Mesenchymal stem cell (in vitro differentiated cells and primary cell): ENCODE measurements around the gene EPB41L2.

ENCODE experiments used
- DNase-seq: peaks from one replicate; pipeline ENCODE4 v3.0.0-alpha.2; 2013
- H2AFZ ChIP-seq: one replicate; pipeline ENCODE4 v1.6.1; 2013; ENCODE audit warnings: low read depth, mild to moderate bottlenecking, control low read depth, inconsistent platforms, low read length, moderate library complexity
- H2AK5ac ChIP-seq: 2 replicates; pipeline ENCODE4 v1.6.1; 2013; ENCODE audit warnings: low read length, moderate library complexity, mild to moderate bottlenecking, inconsistent platforms; ENCODE audit not compliant: severe bottlenecking
- H2BK120ac ChIP-seq: one replicate; pipeline ENCODE4 v1.6.1; 2013; ENCODE audit warnings: low read depth, mild to moderate bottlenecking, inconsistent platforms, low read length, moderate library complexity
- H2BK12ac ChIP-seq, 2 experiments: one replicate each; pipeline ENCODE4 v1.6.1; 2013; ENCODE audit warnings: inconsistent platforms in 2 of 2, low read length in 2 of 2, mild to moderate bottlenecking in 2 of 2, moderate library complexity in 2 of 2, control low read depth in 1 of 2
- H2BK15ac ChIP-seq: one replicate; pipeline ENCODE4 v1.6.1; 2013; ENCODE audit warnings: mild to moderate bottlenecking, low read depth, inconsistent platforms; ENCODE audit not compliant: poor library complexity, severe bottlenecking
- H2BK5ac ChIP-seq: 2 replicates; pipeline ENCODE4 v1.6.1; 2013; ENCODE audit warnings: low read depth, mild to moderate bottlenecking, low read length, control low read depth, inconsistent platforms; ENCODE audit not compliant: poor library complexity, severe bottlenecking
- H3K14ac ChIP-seq, 2 experiments: one replicate each; pipeline ENCODE4 v1.6.1; 2013; ENCODE audit warnings: inconsistent platforms in 2 of 2, low read length in 2 of 2, control low read depth in 1 of 2, mild to moderate bottlenecking in 1 of 2, moderate library complexity in 1 of 2
- H3K18ac ChIP-seq, 2 experiments: one replicate each; pipeline ENCODE4 v1.6.1; 2013; ENCODE audit warnings: inconsistent platforms in 2 of 2, low read length in 2 of 2, control low read depth in 1 of 2, low read depth in 1 of 2, mild to moderate bottlenecking in 1 of 2
- H3K23ac ChIP-seq, 2 experiments: one replicate each; pipeline ENCODE4 v1.6.1; 2013; ENCODE audit warnings: inconsistent platforms in 2 of 2, low read length in 2 of 2, mild to moderate bottlenecking in 2 of 2, moderate library complexity in 2 of 2, control low read depth in 1 of 2
- H3K27ac ChIP-seq: 2 replicates; pipeline ENCODE4 v1.5.1; 2013; ENCODE audit warnings: mild to moderate bottlenecking, moderate library complexity, low read length, control low read depth, inconsistent platforms; ENCODE audit not compliant: poor library complexity, severe bottlenecking
- H3K27me3 ChIP-seq, 2 experiments: 2 replicates each; pipeline versions ENCODE4 v1.6.1 to v1.7.0; 2013; ENCODE audit warnings: low read length in 2 of 2, mild to moderate bottlenecking in 2 of 2, moderate library complexity in 2 of 2, control low read depth in 1 of 2, inconsistent platforms in 1 of 2; ENCODE audit not compliant: control insufficient read depth in 1 of 2, insufficient read depth in 1 of 2
- H3K36me3 ChIP-seq, 2 experiments: 2 replicates each; pipeline versions ENCODE4 v1.6.1 to v1.7.0; 2013; ENCODE audit warnings: low read length in 2 of 2, control low read depth in 1 of 2, inconsistent platforms in 1 of 2, low read depth in 1 of 2, mild to moderate bottlenecking in 1 of 2; ENCODE audit not compliant: insufficient read depth in 2 of 2, control insufficient read depth in 1 of 2
- H3K4ac ChIP-seq, 2 experiments: one replicate each; pipeline ENCODE4 v1.6.1; 2013; ENCODE audit warnings: inconsistent platforms in 2 of 2, low read length in 2 of 2, mild to moderate bottlenecking in 2 of 2, moderate library complexity in 2 of 2, control low read depth in 1 of 2, low read depth in 1 of 2
- H3K4me1 ChIP-seq: 2 replicates; pipeline ENCODE4 v1.6.1; 2013; ENCODE audit warnings: low read depth, low read length, control low read depth; ENCODE audit not compliant: control insufficient read depth, insufficient read depth
- H3K4me2 ChIP-seq: 2 replicates; pipeline ENCODE4 v1.6.1; 2013; ENCODE audit warnings: low read length, mild to moderate bottlenecking, inconsistent platforms; ENCODE audit not compliant: poor library complexity, severe bottlenecking
- H3K4me3 ChIP-seq, 2 experiments: 2 replicates each; pipeline versions ENCODE4 v1.5.1 to v1.7.0; 2013; ENCODE audit warnings: low read length in 2 of 2, mild to moderate bottlenecking in 2 of 2, control low read depth in 1 of 2, low read depth in 1 of 2; ENCODE audit not compliant: insufficient read depth in 1 of 2
- H3K79me1 ChIP-seq: replicated peaks from 2 replicates; pipeline ENCODE4 v1.6.1; 2013; ENCODE audit warnings: mild to moderate bottlenecking, control low read depth, low read length, inconsistent platforms; ENCODE audit not compliant: poor library complexity, severe bottlenecking
- H3K9ac ChIP-seq: 2 replicates; pipeline ENCODE4 v1.7.0; 2013; ENCODE audit warnings: mild to moderate bottlenecking, low read length, moderate library complexity
- H3K9me3 ChIP-seq: 2 replicates; pipeline ENCODE4 v1.7.0; 2013; ENCODE audit warnings: mild to moderate bottlenecking, low read length; ENCODE audit not compliant: control insufficient read depth
- H4K8ac ChIP-seq: one replicate; pipeline ENCODE4 v1.6.1; 2013; ENCODE audit warnings: inconsistent platforms, mild to moderate bottlenecking, low read length, moderate library complexity
- H4K91ac ChIP-seq: one replicate; pipeline ENCODE4 v1.6.1; 2013; ENCODE audit warnings: mild to moderate bottlenecking, low read length, inconsistent platforms
- WGBS: methylation state at CpG from one replicate; pipeline ENCODE4 v1.1.7; 2013; ENCODE audit warnings: mixed read lengths; 5-methylcytosine and 5-hydroxymethylcytosine counted together

The EPB41L2 gene

DNA sequence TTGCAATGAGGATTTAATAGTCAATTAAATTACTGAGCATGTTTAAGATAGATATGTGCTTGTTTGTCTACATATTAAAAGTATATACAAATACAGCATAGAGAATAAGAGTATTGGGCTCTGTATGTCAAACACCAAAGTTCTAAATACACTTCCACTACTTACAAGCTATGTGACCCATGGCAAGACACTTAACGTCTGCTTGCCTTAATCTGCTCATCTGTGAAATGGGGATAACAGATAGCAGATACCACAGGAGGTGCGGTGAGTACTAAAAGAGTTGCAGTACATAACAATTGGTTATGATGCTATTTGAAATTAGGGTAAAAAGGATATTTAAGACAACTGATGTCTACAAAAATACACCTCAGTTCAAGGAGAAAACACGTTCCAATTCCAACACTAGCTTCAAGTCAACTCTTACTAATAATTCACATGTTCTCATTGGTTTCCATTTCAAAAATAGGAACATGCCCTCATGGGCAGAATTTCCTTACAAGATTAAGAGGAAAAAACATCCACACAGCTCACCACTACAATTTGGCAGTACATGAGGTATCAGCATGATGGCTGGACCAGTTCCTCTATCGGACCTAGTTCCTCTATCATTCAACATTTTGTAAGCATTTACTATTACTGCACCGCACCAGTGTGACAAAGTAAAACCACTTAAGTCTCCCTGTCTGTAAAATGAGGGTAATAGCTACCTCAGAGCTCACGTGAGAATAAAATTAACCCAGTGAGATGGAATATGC lies 134.7 kb downstream of the EPB41L2 start:
- H2BK120ac ChIP-seq = no peak overlapping the region
- H2BK5ac ChIP-seq = no peak overlapping the region
- H2BK12ac ChIP-seq = no peak overlapping the region
- H2AFZ ChIP-seq = no peak overlapping the region
- peaks cover 2% of the 10 kb centered on the region for H3K4me1 ChIP-seq
- peaks cover 21% of the 10 kb centered on the region for H3K79me1 ChIP-seq
- no peak overlapping the region for H3K27ac ChIP-seq
- H3K14ac ChIP-seq = no peak overlapping the region
- H3K27me3 ChIP-seq = no peaks in the 10 kb centered on the region
- H3K9ac ChIP-seq = peak overlapping the region; percentile 32
- peak overlapping the region in 1 of 2 experiments; percentile 57 for H3K4me3 ChIP-seq
- H3K4ac ChIP-seq = no peak overlapping the region
- over 99% methylated on average over 5 of the region's 6 CpGs for WGBS
- no peak overlapping the region for H2AK5ac ChIP-seq
- no peak overlapping the region for H2BK15ac ChIP-seq
- no peaks in the 10 kb centered on the region for H3K36me3 ChIP-seq
- H3K18ac ChIP-seq = no peak overlapping the region
- no peak overlapping the region for H3K4me2 ChIP-seq
- H4K91ac ChIP-seq = no peak overlapping the region
- no peak overlapping the region for H4K8ac ChIP-seq
- H3K23ac ChIP-seq = no peak overlapping the region
- DNase-seq = no peak
- no peaks in the 10 kb centered on the region for H3K9me3 ChIP-seq

- Histone ChIP-seq H2BK15ac (no peak overlapping the region), H2AK5ac (no peak overlapping the region), H4K91ac (no peak overlapping the region), H3K9ac (no peak overlapping the region), H2BK12ac (no peak overlapping the region), H3K4ac (no peak overlapping the region), H2BK120ac (no peak overlapping the region), H3K4me1 (peaks cover 2% of the 10 kb centered on the region), H3K14ac (no peak overlapping the region), H3K18ac (no peak overlapping the region), H3K9me3 (no peaks in the 10 kb centered on the region), H4K8ac (no peak overlapping the region), H3K23ac (no peak overlapping the region), H3K27me3 (no peaks in the 10 kb centered on the region), H3K27ac (no peak overlapping the region), H3K4me3 (no peak overlapping the region), H3K79me1 (peaks cover 26% of the 10 kb centered on the region), H3K36me3 (no peaks in the 10 kb centered on the region), H3K4me2 (no peak overlapping the region), H2BK5ac (no peak overlapping the region), H2AFZ (no peak overlapping the region)
- no peak for DNase-seq
- 0% methylated on average over 1 of the region's 2 CpGs for WGBS
These were observed 135.7 kb downstream of the EPB41L2 start for GRCh38 chr6:130927305-130927704.

- H3K4me2 ChIP-seq = no peak overlapping the region
- no peak overlapping the region for H3K14ac ChIP-seq
- H2BK12ac ChIP-seq = no peak overlapping the region
- H3K27ac ChIP-seq = no peak overlapping the region
- no peak overlapping the region for H2AK5ac ChIP-seq
- WGBS = 90% methylated on average over 1 of the region's 1 CpG
- H3K4me1 ChIP-seq = peaks cover 2% of the 10 kb centered on the region
- no peaks in the 10 kb centered on the region for H3K27me3 ChIP-seq
- no peak overlapping the region for H3K23ac ChIP-seq
- no peak overlapping the region for H3K18ac ChIP-seq
- no peak overlapping the region for H4K8ac ChIP-seq
- no peak overlapping the region for H4K91ac ChIP-seq
- H3K9ac ChIP-seq = no peak overlapping the region
- H2AFZ ChIP-seq = no peak overlapping the region
- no peak overlapping the region for H3K4me3 ChIP-seq
- peaks cover 24% of the 10 kb centered on the region for H3K79me1 ChIP-seq
- H3K9me3 ChIP-seq = no peaks in the 10 kb centered on the region
- no peak for DNase-seq
- no peak overlapping the region for H3K4ac ChIP-seq
- no peaks in the 10 kb centered on the region for H3K36me3 ChIP-seq
- no peak overlapping the region for H2BK120ac ChIP-seq
- no peak overlapping the region for H2BK15ac ChIP-seq
- no peak overlapping the region for H2BK5ac ChIP-seq
These were observed 139.7 kb downstream of the EPB41L2 start for GRCh38 chr6:130923350-130923749.

GRCh38 chr6:130922922-130923321 lies 140.1 kb downstream of the EPB41L2 start:
- H3K4me3 ChIP-seq = no peak overlapping the region
- no peaks in the 10 kb centered on the region for H3K36me3 ChIP-seq
- H2AFZ ChIP-seq = no peak overlapping the region
- no peak overlapping the region for H2BK120ac ChIP-seq
- no peak overlapping the region for H2BK5ac ChIP-seq
- H2BK12ac ChIP-seq = no peak overlapping the region
- H3K23ac ChIP-seq = no peak overlapping the region
- no peak overlapping the region for H3K14ac ChIP-seq
- H3K4ac ChIP-seq = no peak overlapping the region
- H3K9ac ChIP-seq = no peak overlapping the region
- H3K9me3 ChIP-seq = no peaks in the 10 kb centered on the region
- no peak overlapping the region for H3K27ac ChIP-seq
- H3K18ac ChIP-seq = no peak overlapping the region
- H4K91ac ChIP-seq = no peak overlapping the region
- no peak overlapping the region for H3K4me2 ChIP-seq
- DNase-seq = no peak
- H2BK15ac ChIP-seq = no peak overlapping the region
- peaks cover 2% of the 10 kb centered on the region for H3K4me1 ChIP-seq
- no peak overlapping the region for H4K8ac ChIP-seq
- H2AK5ac ChIP-seq = no peak overlapping the region
- 95% methylated on average over 3 of the region's 3 CpGs for WGBS
- H3K27me3 ChIP-seq = no peaks in the 10 kb centered on the region
- H3K79me1 ChIP-seq = peaks cover 22% of the 10 kb centered on the region
